Tibial artery (tissue), 4 donors: ENCODE data around the gene MACF1.
"Not testable (repeated sequence)": the region's sequence is repeated elsewhere in the genome, so short reads cannot be mapped to it uniquely, and the experiment has no call there.

Experiments
- DNase-seq, 2 donors: peaks; one replicate each; pipeline ENCODE4 v3.0.0-alpha.2; 2019
- H3K27ac ChIP-seq, 2 donors: fragments of 200-600 bp; sonication (generic) in 1 of 2; 1 replicate in 1 of 2; 2 replicates in 1 of 2; pipeline ENCODE4 v1.5.1; 2018 to 2019; ENCODE audit warnings: mild to moderate bottlenecking in 1 of 2
- H3K27me3 ChIP-seq, 2 donors: fragments of 200-600 bp; sonication (generic) in 1 of 2; one replicate each; pipeline versions ENCODE4 v1.5.1 to v1.6.0; 2016 to 2019
- H3K36me3 ChIP-seq, 3 donors: fragments of 200-600 bp; sonication (generic) in 2 of 3; one replicate each; pipeline ENCODE4 v1.5.1; 2016 to 2019; ENCODE audit warnings: mild to moderate bottlenecking in 2 of 3
- H3K4me1 ChIP-seq, 4 donors: fragments of 200-600 bp; sonication (generic) in 2 of 4; 1 replicate in 3 of 4; 2 replicates in 1 of 4; pipeline ENCODE4 v1.5.1; 2016 to 2019
- H3K4me3 ChIP-seq, 2 donors: fragments of 200-600 bp; sonication (generic) in 1 of 2; 1 replicate in 1 of 2; 2 replicates in 1 of 2; pipeline ENCODE4 v1.5.1; 2018 to 2019; ENCODE audit warnings: mild to moderate bottlenecking in 2 of 2
- H3K9me3 ChIP-seq, 3 donors: fragments of 200-600 bp; sonication (generic) in 1 of 3; one replicate each; pipeline ENCODE4 v1.5.1; 2016 to 2019
- intact Hi-C: fragments of 100-400 bp; cut with DNase I; formaldehyde crosslinking; loops from one replicate; pipeline ENCODE4 v1.15.0; 2023; ENCODE audit warnings: low total_unique reads
- TF ChIP-seq, protein P1 (sequence below), 2 experiments: fragments of 200-600 bp in 1 of 2; fragments of 450-650 bp in 1 of 2; IDR thresholded peaks; one replicate each; pipeline ENCODE4 v1.5.1; 2017 to 2019; ENCODE audit warnings: antibody characterized with exemption in 2 of 2, mild to moderate bottlenecking in 1 of 2, moderate library complexity in 1 of 2

The MACF1 gene

DNA sequence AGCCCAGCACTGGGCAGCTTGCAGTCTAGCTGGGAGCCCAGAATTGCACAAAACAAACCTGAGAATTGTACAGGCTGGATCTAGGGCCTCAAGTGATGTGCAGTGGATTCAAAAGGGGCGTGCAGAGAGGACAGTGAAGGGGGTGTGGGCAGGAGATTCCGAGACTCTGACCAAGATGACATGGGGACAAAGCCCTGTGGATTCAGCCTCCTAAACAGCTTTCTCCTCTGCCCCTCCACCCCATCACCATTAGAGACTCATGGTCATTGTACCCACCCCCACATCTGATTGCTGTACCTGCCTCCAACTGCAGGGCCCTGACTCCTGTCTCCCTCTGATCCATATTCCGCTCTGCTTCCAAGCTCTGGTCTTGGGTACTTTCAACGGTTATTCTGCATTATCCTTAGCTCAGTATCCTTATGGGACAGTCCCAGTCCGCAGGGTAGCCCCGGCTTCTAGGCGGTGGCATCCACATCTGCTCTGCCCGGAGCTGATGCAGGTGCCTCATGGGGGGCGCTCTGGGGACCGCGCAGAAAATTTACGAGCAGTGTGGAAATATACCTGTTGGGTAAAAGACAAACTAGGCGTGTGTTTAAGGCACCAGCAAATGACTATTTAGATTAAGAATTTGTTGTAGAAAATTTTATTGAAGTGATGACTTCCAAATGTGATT is 285.2 kb downstream of the MACF1 start:
- no peak overlapping the region for H3K4me3 ChIP-seq
- H3K27me3 ChIP-seq: peaks cover 0 to 25% of the 10 kb centered on the region in 2 donors
- intact Hi-C loops: no loop called here
- H3K36me3 ChIP-seq: peaks cover 28 to 36% (median 31%) of the 10 kb centered on the region in 3 donors
- no peak overlapping the region for H3K27ac ChIP-seq
- H3K4me1 ChIP-seq: peaks cover 0 to 22% (median 13%) of the 10 kb centered on the region in 4 donors
- TF ChIP-seq, protein P1, sequence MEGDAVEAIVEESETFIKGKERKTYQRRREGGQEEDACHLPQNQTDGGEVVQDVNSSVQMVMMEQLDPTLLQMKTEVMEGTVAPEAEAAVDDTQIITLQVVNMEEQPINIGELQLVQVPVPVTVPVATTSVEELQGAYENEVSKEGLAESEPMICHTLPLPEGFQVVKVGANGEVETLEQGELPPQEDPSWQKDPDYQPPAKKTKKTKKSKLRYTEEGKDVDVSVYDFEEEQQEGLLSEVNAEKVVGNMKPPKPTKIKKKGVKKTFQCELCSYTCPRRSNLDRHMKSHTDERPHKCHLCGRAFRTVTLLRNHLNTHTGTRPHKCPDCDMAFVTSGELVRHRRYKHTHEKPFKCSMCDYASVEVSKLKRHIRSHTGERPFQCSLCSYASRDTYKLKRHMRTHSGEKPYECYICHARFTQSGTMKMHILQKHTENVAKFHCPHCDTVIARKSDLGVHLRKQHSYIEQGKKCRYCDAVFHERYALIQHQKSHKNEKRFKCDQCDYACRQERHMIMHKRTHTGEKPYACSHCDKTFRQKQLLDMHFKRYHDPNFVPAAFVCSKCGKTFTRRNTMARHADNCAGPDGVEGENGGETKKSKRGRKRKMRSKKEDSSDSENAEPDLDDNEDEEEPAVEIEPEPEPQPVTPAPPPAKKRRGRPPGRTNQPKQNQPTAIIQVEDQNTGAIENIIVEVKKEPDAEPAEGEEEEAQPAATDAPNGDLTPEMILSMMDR (IDR thresholded peaks at IDR 0.05): no peak
- DNase-seq: no peak
- H3K9me3 ChIP-seq: no peaks in the 10 kb centered on the region

DNA sequence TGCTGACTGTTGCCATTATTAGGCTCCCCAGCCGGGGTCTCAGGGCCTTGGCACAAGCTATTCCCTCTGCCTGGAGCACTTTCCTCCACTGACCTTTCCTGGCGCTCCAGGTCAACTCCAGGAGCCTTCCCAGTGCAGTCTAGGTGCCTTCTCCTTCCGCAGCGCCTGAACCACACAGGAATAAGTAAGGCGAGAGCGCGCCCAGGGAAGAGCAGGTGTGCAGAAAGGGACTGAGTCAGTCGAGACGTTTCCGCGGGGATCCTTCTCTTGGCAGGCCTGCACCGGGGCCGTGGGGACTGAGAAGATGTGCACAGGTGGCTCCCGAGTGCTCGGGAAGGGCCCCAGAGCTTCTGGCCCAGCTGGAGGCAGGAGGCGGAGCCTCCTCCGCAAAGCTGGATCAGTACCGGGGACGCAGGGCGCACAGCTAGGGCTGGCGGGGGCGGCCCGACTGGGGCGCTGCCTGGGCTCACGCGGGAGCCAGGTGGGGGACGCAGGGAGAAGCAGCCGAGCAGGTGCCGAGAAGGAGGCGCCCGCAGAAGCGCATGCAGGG is 286.2 kb downstream of the MACF1 start:
- TF ChIP-seq, protein P1 (IDR thresholded peaks at IDR 0.05): no peak
- Histone ChIP-seq H3K27ac (no peak overlapping the region), H3K9me3 (no peaks in the 10 kb centered on the region), H3K4me1 (peaks cover 0 to 18% (median 13%) of the 10 kb centered on the region in 4 donors), H3K36me3 (peaks cover 18 to 26% (median 21%) of the 10 kb centered on the region in 3 donors), H3K4me3 (peak overlapping the region; percentile 41 to 48), H3K27me3 (peaks cover 0 to 29% of the 10 kb centered on the region in 2 donors)
- intact Hi-C loops: no loop called here
- DNase-seq: no peak

DNA sequence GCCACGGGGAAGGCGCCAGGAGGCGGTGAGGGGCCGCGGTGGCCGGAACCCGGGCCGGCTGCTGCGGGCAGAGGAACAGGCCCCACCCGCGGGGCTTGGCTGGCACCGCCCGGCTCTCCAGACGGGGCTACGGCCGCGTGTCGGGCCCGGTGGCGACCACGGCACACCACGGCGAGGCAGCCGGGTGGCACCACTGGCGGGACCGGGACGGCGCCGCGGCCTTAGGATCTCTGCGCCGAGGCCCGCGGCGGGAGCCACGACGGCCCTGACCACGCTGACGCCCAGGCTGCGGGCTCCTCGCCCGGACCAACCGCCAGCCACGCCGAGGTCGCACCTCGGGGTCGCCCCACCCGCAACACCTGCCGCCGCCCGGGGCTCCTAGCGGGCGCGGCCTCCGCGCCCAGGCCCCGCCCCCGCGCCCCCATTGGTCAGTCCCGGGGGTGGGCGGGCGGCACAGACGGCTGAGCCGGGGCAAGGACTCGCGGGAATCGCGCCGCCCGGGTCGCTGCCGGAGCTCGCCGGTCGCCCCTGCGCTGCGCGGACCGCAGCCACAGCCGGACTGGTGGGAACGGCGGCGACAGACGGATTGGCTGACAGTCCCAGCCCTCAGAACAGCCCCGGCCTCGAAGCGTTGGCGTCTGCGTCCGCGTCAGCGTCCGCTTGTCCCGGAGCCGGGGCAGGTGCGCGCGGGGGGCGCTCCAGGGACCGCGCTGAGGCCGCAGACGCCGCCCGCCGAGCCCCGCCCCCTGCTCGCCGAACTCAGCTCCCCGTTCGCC is 286.8 kb downstream of the MACF1 start, which contains the start of gene BMP8A:
Gene BMP8A (plus strand): TSS at position 491 of the 776 bp plus-strand sequence. CDS start 356 bp downstream, outside the sequence.
- Histone ChIP-seq H3K27me3 (peaks cover 0 to 29% of the 10 kb centered on the region in 2 donors), H3K4me1 (peaks cover 0 to 18% (median 13%) of the 10 kb centered on the region in 4 donors), H3K36me3 (peaks cover 11 to 19% (median 15%) of the 10 kb centered on the region in 3 donors), H3K4me3 (peak within 1 kb of the TSS; percentile 41 to 48), H3K9me3 (no peaks in the 10 kb centered on the region), H3K27ac (no peak within 1 kb of the TSS)
- TF ChIP-seq, protein P1 (IDR thresholded peaks at IDR 0.05): no peak
- peak in 1 of 2 donors; percentile 74 for DNase-seq
- intact Hi-C loops: no loop called here

DNA sequence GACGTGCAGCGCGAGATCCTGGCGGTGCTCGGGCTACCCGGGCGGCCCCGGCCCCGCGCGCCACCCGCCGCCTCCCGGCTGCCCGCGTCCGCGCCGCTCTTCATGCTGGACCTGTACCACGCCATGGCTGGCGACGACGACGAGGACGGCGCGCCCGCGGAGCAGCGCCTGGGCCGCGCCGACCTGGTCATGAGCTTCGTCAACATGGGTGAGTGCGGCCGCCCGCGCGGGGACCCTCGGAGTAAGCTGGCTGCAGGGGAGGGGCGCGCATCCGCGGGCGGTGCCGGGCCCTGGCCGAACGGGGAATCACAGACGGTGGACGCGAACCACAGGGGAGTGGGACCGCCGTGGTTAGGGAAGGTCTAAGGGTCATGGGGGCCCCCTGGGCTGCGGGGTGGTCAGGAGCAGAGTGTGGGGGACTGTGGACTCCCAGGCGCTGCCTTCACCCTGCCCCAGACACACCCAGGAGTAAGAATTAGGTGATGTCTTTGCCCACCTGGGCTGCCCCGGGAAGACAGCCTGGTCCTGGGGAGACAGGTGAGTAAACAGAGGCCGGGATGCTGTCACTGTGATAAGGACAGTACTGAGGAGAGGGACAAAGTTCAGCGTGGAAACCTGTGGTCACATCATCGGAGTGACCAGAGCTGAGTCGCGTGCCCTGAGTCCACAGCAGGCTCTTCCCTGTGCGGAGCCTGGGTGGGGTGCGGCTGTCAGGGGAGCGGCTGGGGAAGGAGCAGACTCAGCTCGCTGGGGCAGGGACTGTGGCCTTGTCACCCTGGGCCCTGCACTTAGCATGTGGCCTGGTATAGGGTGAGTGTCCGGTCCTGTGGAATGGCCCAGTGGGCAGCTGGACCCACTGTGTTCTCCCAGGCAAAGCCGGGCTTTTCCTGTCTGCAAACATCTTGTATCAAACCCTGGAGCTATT is 287.9 kb downstream of the MACF1 start:
- H3K4me1 ChIP-seq: peaks cover 0 to 18% (median 13%) of the 10 kb centered on the region in 4 donors
- DNase-seq, H3K9me3 ChIP-seq, intact Hi-C loops, H3K4me3 ChIP-seq, H3K36me3 ChIP-seq, H3K27ac ChIP-seq: not testable (repeated sequence)
- H3K27me3 ChIP-seq: peaks cover 0 to 38% of the 10 kb centered on the region in 2 donors

DNA sequence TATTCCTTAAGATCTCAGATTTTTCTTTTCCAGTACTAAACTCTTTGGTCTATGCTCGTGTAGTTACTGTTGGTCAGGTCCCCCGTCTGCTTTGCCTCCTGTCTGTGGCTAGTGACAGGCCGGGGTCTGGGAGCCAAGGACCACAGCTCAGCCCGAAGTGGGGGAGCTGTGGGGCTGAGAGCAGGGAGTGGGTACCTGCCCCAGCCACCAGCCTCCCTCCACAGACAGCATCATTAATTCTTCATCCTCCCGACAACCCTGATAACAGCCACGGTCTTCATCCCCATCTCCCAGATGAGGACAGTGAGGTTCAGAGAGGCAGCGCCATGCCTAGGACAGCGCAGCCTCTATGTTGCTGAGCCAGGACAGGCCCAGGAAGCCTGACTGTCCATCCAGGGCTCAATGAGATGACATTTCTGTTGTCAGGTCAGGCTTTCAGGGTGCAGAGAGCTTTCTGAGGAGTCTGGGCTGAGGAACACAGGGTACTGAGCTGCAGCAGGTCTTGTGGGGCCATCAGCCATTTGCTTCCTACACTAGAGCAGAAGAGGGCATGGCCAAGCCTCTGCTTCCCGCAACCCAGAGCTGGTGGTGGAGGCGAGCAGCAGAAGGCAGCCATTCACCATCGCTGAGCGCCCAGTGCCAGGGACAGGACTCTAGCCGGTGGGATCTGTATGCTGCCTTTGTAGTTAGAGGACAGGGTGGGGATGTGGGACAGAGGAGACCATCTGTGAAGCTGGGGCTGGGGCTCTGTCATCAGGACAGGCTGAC is 288.7 kb downstream of the MACF1 start:
- intact Hi-C loops, DNase-seq, H3K9me3 ChIP-seq, H3K4me3 ChIP-seq, H3K36me3 ChIP-seq, H3K27ac ChIP-seq: not testable (repeated sequence)
- peaks cover 0 to 45% of the 10 kb centered on the region in 2 donors for H3K27me3 ChIP-seq
- peaks cover 0 to 18% (median 13%) of the 10 kb centered on the region in 4 donors for H3K4me1 ChIP-seq
